ENCODE results near the gene TFR2.

TFR2 gene

GRCh38 chr7:100612730-100613390, 28.5 kb downstream of the TFR2 start:
- DNase-seq (ENCODE audit: low spot score), result no peak

GRCh38 chr7:100611983-100612729, 29.2 kb downstream of the TFR2 start, which contains the start of gene MOSPD3:
TSS of gene MOSPD3 (plus strand) at chr7:100612540. CDS start at chr7:100612792, 252 bp downstream.
- peak; percentile 100 for DNase-seq (ENCODE audit: low spot score)

GRCh38 chr7:100609958-100610357, 31.4 kb downstream of the TFR2 start:
- DNase-seq (ENCODE audit: low spot score), result no peak

DNA sequence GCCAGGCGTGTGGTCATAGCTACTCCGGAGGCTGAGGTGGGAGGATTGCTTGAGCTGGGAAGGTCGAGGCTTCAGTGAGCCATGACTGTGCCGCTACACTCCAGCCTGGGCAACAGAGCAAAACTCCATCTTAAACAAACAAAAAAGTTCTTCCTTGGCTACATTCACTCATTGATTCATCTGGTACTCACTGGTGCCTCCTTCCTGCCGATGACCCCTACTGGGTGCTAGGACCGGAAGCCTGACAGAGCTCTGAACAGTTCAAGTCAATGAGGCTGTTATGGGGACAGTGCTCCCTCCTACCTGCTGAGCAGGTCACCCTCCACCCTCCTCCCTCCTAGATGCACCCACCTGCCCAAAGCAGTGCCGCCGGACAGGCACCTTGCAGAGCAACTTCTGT, 34.2 kb downstream of the TFR2 start:
- no peak for DNase-seq (ENCODE audit: low spot score)

DNA sequence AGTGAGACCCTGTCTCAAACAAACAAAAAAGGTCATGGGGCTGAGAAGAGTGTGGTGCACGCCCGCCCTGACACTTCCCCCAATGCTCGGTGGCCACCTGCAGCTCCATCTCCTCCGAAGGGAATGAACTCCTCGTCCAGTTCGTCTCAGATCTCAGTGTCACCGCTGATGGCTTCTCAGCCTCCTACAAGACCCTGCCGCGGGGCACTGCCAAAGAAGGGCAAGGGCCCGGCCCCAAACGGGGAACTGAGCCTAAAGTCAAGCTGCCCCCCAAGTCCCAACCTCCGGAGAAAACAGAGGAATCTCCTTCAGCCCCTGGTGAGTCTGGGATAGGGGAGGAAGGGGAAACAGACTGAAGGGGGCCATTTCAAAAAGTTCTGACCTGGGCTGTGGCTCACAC, 35.0 kb downstream of the TFR2 start:
- DNase-seq (ENCODE audit: low spot score), result no peak

DNA sequence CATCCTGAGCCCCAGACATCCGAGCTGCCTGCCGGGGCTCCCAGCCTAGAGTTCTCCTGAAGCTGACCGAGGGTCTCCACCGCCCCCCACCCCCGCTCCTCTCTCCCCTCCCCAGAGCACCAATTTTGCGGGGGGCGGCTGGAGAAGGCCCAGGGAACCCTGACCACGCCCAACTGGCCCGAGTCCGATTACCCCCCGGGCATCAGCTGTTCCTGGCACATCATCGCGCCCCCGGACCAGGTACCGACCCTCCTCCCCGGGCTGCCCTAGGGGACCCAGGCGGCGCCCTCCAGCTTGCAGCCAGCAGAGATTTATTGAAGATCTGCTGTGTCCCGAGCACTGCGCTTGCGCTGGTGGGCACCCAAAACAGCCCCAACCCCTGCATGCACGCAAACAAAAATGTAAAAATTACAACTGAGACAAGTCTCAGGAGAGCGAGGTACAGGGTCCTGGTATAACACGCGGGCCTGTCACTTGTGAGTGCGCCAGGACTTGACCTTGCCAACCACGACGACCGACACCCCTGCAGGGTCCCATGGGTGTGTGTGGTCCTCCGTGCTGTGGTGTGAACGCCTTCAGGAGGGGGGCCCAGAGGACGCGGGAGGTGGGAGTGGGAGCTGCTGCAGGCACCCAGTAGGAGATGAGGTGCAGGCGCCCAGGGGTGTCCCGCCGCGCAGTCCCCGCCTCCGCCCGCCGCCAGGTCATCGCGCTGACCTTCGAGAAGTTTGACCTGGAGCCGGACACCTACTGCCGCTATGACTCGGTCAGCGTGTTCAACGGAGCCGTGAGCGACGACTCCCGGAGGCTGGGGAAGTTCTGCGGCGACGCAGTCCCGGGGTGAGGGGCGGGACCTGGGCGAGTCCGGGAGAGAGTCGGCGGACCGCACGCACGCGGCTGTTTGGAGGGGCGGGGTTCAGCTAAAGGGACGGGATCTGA, 36.1 kb downstream of the TFR2 start:
- DNase-seq (ENCODE audit: low spot score), result no peak

DNA sequence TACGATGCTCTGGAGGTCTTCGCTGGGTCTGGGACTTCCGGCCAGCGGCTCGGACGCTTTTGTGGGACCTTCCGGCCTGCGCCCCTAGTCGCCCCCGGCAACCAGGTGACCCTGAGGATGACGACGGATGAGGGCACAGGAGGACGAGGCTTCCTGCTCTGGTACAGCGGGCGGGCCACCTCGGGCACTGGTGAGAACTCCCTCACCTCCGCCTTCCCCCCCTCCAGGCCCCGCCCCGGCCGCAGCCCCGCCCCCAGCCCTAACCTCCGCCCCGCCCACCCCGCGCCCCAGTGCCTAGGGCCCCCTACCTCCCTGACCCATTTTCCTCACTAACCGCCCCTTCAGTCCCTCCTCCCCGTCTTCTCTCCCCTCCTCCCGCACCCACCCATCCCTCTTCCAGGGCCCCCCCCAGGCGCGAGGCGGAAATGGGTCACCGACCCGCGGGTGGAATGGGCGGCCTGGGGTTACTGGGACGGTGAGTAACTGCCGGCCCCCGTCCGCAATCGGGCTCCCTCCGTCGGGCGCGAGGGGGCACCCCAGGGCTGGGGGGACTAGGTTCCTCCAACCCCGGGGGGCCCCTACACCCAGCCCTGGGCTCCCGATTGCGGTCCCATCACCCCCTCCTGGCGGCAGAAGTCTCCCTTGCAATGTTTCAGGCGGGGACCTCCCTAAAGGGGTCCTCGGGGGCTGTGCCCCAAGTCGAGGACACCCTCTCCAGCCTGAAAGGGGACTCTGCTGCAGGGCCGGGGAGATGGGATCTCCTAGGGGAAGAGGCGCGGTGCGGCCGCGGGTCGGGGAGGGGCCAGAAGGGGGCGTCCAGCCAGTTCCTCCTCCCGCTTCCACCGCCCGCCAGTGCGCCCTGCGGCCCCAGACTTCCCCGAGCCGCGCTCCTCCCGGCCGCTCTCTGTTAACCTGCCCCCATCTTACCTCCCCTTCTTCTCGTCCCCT, 37.0 kb downstream of the TFR2 start:
- DNase-seq (ENCODE audit: low spot score), result peak; percentile 85

GRCh38 chr7:100603726-100604027, 37.7 kb downstream of the TFR2 start:
- DNase-seq (ENCODE audit: low spot score), result no peak

DNA sequence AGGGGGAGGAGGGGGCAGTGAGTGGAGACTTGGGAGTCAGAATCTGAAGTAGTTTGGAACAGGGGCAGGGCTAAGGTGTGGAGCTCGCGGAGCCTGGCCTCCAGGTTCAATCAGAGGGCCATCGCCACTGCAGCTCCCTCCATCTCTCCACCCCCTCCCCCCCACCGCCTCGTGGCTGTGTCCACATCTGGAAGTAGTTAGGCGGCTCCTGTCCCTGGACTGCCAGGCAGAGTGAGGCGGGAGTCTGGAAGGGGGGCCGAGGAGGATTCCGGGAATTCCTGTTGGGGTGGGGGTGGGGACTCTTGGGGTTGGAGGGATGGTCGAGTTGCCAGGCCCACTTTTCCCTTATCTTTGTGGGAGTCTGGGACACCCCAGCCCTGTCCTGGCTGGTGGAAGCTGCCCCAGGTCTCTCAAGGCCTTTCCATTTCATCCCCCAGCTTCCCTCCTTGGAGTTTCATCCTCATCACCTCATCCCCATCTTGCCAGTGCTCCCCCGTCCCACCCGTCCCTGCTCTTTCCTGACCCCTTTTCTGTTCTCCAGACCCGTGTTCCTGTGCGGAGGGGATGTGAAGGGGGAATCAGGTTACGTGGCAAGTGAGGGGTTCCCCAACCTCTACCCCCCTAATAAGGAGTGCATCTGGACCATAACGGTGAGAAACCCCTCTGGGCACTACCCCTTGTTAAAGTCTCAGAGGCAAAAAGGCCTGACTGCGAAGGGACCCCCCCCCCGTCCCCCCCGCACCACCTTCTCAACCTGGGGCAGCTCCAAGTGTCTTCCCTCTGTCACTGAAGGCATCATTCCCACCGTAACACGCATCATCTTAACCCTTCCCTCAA, 38.2 kb downstream of the TFR2 start:
- DNase-seq (ENCODE audit: low spot score), result no peak

- no peak for DNase-seq (ENCODE audit: low spot score)
These were observed 40.7 kb downstream of the TFR2 start for GRCh38 chr7:100600730-100601038.

GRCh38 chr7:100599911-100600729, 41.2 kb downstream of the TFR2 start:
- no peak for DNase-seq (ENCODE audit: low spot score)

GRCh38 chr7:100598425-100598824, 42.9 kb downstream of the TFR2 start:
- no peak for DNase-seq (ENCODE audit: low spot score)

- DNase-seq (ENCODE audit: low spot score), result no peak
These were observed 46.2 kb downstream of the TFR2 start for GRCh38 chr7:100595188-100595587.

GRCh38 chr7:100591596-100591995, 49.8 kb downstream of the TFR2 start:
- no peak for DNase-seq (ENCODE audit: low spot score)

DNA sequence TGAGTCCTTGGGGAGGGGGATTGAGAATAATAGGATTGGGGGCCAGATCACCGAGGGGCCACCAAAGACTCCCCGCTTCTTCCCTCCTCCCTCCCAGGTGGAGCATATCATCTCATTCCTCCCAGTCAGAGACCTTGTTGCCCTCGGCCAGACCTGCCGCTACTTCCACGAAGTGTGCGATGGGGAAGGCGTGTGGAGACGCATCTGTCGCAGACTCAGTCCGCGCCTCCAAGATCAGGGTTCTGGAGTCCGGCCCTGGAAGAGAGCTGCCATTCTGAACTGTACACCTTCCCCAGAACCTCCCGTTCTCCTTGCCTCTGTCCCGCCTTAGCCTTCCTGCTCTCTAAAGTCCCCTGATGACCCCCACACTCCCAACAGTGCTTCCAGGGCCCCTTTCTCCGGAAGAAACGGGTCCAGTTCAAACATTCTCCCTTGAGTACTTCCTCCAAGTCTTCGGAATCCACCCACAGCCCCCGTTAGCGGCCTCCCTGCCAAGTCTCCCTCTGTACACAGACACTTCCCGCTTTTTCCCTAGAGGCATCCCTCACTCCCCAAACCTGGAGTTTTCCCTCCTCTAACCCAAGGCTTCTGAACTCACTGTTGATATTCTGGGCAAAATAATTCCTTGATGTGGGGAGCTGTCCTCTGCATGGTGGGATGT, 51.1 kb downstream of the TFR2 start:
- no peak for DNase-seq (ENCODE audit: low spot score)

DNA sequence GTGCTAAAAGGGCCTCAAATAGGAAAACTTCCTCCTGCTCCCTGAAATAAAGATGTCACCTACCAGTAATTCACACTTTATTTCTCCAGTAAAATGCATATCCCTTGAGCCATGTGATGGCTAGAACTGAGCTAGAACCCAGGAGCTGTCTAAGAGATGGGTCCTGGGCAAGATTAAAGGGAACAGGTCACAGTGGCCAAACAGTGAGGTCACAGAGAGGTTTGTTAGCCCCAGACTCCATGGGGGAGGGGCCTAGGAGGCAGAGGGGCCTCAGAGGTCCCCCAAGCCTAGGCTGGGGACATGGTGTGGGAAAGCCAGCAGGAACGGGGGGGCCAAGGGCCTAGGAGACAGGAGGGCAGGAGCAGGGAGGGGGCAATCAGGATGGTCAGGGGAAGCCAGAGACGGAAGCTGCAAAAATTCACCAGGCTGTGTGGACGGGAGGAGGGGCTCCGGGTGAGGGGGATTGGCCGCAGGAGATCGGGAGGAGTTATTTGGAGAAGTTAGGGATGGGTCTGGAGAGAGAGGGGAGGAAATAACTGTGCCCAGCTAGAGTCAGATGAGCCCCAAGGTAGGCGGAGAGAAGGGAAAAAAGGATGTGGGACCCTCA, 51.9 kb downstream of the TFR2 start:
- no peak for DNase-seq (ENCODE audit: low spot score)

GRCh38 chr7:100588438-100588837, 52.9 kb downstream of the TFR2 start:
- DNase-seq (ENCODE audit: low spot score), result peak; percentile 35

GRCh38 chr7:100586266-100587025, 54.9 kb downstream of the TFR2 start, which contains the start of gene FBXO24:
TSS of gene FBXO24 (plus strand) at chr7:100586328. CDS start at chr7:100586626, 298 bp downstream.
- DNase-seq (ENCODE audit: low spot score), result peak; percentile 100
